Ecto neural progenitor cell (in vitro differentiated cells): ENCODE measurements around the gene SREK1.
"Not testable (repeated sequence)": the region's sequence is repeated elsewhere in the genome, so short reads cannot be mapped to it uniquely, and the experiment has no call there.

ENCODE experiments used
- DNase-seq: peaks from one replicate; pipeline ENCODE4 v3.0.0-alpha.2; 2018; ENCODE audit warnings: low spot score

Gene SREK1

DNA sequence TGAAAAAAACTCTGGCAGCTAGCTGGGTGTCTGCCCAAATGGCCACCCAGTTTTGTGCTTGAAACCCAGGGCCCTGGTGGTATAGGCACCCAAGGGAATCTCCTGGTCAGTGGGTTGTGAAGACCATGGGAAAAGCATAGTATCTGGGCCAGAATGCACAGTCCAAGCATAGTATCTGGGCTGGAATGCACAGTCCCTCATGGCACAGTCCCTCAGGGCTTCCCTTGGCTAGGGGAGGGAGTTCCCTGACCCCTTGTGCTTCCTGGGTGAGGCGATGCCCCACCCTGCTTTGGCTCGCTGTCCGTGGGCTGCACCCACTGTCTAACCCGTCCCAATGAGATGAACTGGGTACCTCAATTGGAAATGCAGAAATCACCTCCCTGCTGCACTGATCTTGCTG, 78.8 kb downstream of the SREK1 start:
- not testable (repeated sequence) for DNase-seq

DNA sequence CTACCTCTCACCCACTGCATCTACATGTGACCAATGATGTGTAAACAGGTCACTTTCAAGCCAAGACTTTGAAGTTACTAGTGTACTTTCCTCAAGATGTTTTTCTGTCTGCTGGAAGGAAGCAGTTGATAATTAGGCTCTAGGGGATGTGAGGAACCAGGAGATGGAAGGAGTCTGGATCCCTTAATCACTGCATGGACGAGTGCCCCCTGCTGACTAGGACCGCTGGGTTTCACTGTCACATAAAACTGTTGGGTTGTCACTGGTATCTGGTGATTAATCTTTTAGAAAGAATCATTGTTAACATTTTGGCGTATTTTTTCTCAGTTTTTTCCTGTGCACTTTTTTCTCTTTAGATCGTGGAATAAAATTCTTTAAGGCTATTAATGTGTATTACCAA, 79.5 kb downstream of the SREK1 start:
- DNase-seq = no peak

DNA sequence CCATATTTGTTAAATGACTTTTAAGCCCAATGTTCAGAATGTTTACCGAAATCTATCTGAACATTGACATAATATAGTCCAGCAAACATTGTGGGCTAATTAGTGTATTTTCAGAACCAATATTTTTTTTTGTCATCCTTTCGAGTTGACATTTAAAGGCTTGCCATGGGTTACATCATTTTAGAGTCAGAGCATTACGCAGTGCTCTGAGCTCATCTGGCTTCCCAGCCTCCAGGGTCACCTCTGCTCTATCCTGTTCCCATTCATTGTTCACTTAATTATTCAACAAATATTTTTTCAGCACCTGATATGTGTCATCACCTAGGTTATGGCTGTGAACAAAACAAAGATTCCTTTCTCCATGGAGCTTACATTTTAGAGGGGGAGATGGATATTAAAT, 80.2 kb downstream of the SREK1 start:
- no peak for DNase-seq

DNA sequence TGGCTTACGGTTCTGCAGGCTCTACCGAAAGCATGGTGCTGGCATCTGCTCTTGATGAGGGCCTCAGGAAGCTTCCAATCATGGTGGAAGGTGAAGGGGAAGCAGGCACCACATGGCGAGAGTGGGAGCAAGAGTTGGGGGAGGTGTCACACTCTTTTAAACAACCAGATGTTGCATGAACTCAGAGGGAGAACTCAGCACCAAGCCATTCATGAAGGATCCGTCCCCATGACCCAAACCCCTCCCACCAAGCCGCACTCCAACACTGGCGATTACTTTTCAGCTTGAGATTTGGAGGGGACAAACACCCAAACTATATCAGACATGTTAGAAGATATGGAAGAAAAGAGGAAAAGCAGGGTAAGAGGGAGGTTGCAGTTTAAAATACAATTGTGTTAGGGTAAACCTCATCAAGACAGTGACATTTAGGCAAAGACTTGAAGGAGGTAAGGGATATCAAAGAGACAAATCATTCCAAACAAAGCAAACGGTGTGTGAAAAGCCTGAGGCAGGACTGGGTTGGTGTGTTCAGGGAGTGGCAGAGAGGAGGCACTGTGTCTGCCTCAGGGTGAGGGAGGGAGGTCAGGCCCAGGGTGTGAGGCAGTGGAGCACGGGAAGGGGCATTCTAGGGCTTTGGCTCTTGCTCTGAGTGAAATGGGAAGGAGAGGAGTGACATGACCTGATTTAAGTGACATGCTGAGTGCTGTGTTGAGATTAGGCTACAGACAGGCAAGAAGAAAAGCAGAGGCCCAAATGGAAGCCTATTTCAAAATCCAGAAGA, 80.9 kb downstream of the SREK1 start:
- DNase-seq = no peak

DNA sequence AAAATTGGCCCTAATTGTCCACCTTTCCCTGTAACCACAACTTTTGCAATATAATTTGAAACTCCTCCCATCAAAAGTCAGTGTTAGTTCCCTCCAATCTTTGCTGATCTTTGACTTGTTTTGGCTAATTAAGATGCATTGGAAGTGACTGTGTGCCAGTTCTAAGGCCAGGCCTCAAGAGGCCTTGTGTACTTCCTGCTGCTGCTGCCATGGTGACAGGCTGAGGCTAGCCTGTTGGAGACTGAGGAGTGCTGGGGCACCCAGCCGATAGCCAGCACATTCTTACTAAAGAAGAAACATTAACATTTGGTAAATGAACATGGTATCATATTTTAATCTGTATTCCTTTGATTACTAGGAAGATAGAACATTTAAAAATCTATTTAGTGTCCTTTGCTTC, 86.5 kb downstream of the SREK1 start:
- DNase-seq = no peak

DNA sequence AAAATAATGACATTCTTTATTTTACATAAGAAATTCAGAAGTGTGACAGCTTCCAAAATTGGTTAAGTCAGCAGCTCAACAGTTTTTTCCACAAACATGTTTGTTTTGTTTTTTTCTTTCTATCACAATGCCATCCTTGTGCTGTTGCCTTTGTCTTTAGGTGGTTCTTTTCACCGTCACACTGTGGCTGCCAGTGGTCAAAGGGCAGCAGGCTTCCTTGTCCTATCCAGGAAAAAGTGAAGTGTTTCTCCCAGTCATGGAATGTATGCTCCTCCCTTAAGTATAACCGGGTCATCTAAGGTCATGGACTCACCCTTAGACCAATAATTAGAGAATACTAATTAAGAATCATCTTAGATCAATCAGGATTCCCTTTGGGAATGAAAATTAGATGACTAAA, 87.4 kb downstream of the SREK1 start:
- DNase-seq = no peak

DNA sequence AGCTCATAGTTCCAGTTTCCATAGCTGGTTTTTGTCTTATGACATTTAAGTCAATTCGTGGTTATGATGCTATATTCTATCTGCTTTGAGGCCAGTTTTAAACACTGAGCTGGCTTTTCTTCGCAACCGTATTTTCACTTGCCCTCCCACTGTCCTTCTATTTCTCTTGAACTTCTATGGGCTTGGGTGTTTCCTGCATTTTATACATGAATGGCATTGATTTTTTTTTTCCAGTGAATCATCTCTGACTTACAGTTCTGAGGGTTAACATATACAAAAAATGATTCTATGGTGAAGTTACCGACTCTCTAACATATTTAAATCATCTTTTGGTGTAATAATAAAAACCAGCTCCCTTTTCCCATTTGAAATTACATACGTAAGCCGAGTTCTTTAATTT, 88.2 kb downstream of the SREK1 start:
- DNase-seq = no peak

DNA sequence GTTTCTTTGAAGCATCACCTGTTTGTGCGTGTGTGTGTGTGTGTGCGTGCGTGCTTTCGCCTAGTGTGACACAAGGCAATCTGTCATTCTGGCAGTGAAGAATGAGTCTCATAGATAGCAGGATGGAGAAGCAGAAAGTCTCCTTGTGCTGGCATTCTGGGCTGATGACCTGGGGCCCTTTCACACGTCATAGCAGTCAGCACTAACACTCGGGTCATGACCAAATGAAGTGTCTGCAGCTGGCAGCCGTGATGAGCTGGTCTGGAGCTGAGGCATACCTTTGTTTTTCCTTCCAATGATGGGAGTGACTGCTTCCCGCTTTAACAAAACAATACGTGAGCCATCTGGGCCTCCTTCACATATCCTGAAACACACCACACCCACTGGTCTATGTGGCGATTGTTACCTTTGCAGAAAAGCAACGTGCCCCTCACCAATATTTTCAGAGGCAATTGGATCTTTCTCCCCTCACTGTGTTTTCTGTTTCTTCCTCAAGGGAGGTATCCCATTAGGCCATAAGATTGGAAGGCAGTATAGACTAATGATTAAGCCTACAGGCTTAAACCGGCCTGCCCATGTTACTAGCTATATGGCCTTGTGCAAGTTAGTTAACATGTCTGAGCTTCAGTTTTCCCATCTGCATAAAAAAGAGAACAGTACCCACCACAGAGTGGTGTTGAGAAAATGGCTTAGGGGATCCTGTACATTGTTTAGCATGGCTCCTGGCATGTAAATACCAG, 88.8 kb downstream of the SREK1 start:
- no peak for DNase-seq
